Loucy (cell line): ENCODE results near the gene C17orf114.
A peak's percentile ranks its signal among the peaks of the same experiment; 100 is the strongest.

Experiments used
- H2AFZ ChIP-seq: fragments of 200-600 bp; sonication (generic); 2 replicates; pipeline ENCODE4 v1.6.0; 2016; ENCODE audit warnings: antibody characterized with exemption, mild to moderate bottlenecking, low read length, moderate library complexity
- H3F3A ChIP-seq: fragments of 200-600 bp; 2 replicates; pipeline ENCODE4 v1.6.0; 2016; ENCODE audit warnings: antibody characterized with exemption, low read depth, mild to moderate bottlenecking
- H3K27me3 ChIP-seq: fragments of 200-600 bp; sonication (generic); 2 replicates; pipeline ENCODE4 v1.6.1; 2014; ENCODE audit warnings: low read length, mild to moderate bottlenecking; ENCODE audit not compliant: insufficient read depth, poor library complexity, severe bottlenecking
- H3K36me3 ChIP-seq: fragments of 200-600 bp; sonication (generic); 2 replicates; pipeline ENCODE4 v1.6.1; 2016; ENCODE audit warnings: low read length; ENCODE audit not compliant: insufficient read depth
- H3K4me1 ChIP-seq: fragments of 200-600 bp; sonication (generic); 2 replicates; pipeline ENCODE4 v1.5.1; 2014; ENCODE audit warnings: low read length, mild to moderate bottlenecking; ENCODE audit not compliant: insufficient read depth, poor library complexity, severe bottlenecking
- H3K4me2 ChIP-seq: fragments of 200-600 bp; sonication (generic); 2 replicates; pipeline ENCODE4 v1.6.0; 2014; ENCODE audit warnings: antibody characterized with exemption, low read length, low read depth, mild to moderate bottlenecking; ENCODE audit not compliant: poor library complexity, severe bottlenecking
- H3K4me3 ChIP-seq: fragments of 200-600 bp; sonication (generic); 2 replicates; pipeline ENCODE4 v1.5.1; 2014; ENCODE audit warnings: low read length, mild to moderate bottlenecking, mixed read lengths; ENCODE audit not compliant: poor library complexity, severe bottlenecking
- H3K79me2 ChIP-seq: fragments of 200-600 bp; sonication (generic); 2 replicates; pipeline ENCODE4 v1.6.1; 2014; ENCODE audit warnings: low read length; ENCODE audit not compliant: insufficient read depth
- H3K9ac ChIP-seq: fragments of 200-600 bp; sonication (generic); 2 replicates; pipeline ENCODE4 v1.6.0; 2014; ENCODE audit warnings: mild to moderate bottlenecking, low read depth, low read length, moderate library complexity; ENCODE audit not compliant: poor library complexity, severe bottlenecking
- H3K9me2 ChIP-seq: fragments of 200-600 bp; sonication (generic); replicated peaks from 2 replicates; pipeline ENCODE4 v1.6.1; 2016; ENCODE audit warnings: low read depth, low read length, mixed read lengths
- H3K9me3 ChIP-seq: fragments of 200-600 bp; sonication (generic); 2 replicates; pipeline ENCODE4 v1.6.1; 2014; ENCODE audit warnings: mild to moderate bottlenecking, antibody characterized with exemption, low read length, low read depth; ENCODE audit not compliant: insufficient read depth
- H4K20me1 ChIP-seq: fragments of 200-600 bp; sonication (generic); 2 replicates; pipeline ENCODE4 v1.6.0; 2014; ENCODE audit warnings: antibody characterized with exemption, low read length, mild to moderate bottlenecking; ENCODE audit not compliant: insufficient read depth, poor library complexity, severe bottlenecking
- CTCF ChIP-seq: fragments of 200-600 bp; sonication (generic); conservative IDR thresholded peaks from 2 replicates; pipeline ENCODE4 v1.5.1; 2014; ENCODE audit warnings: mild to moderate bottlenecking, antibody characterized with exemption, low read length
- EZH2phosphoT487 ChIP-seq: fragments of 200-600 bp; IDR thresholded peaks from 2 replicates; pipeline ENCODE4 v1.6.1; 2018; ENCODE audit warnings: antibody characterized with exemption, mild to moderate bottlenecking, moderate library complexity, borderline replicate concordance

Gene C17orf114

GRCh38 chr17:4837471-4838308 is 35.6 kb upstream of the C17orf114 start:
- Histone ChIP-seq H3F3A (no peaks in the 10 kb centered on the region), H3K4me2 (peak overlapping the region; percentile 13), H3K9ac (no peak overlapping the region), H4K20me1 (peaks cover 36% of the 10 kb centered on the region), H3K79me2 (peaks cover 61% of the 10 kb centered on the region; the same call in 1 of the 2 replicates), H2AFZ (no peak overlapping the region), H3K36me3 (no peaks in the 10 kb centered on the region), H3K9me2 (no peaks in the 10 kb centered on the region), H3K4me1 (peaks cover 46% of the 10 kb centered on the region), H3K27me3 (no peaks in the 10 kb centered on the region), H3K9me3 (no peaks in the 10 kb centered on the region), H3K4me3 (no peak overlapping the region)
- TF ChIP-seq EZH2phosphoT487 (no peak), CTCF (no peak)

DNA sequence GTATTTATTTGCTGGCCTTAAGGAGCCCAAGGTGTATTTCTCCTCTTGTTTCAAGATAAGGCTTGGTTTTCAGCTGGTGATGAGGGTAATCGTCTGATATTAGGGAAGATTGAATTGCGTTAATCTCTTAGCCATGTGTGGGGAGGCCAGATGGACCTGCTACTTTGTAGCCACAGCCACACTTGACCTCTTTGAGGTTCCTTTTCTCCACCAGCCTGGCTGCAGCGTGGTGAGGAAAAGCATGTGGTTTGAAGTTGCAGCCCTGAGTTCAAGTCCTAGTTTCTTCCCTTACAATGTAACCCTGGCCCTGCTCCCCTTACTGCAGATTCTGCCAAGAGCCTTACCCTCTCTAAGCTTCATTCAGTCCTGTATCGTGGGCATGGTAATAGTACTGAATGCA is 34.1 kb upstream of the C17orf114 start:
- no peaks in the 10 kb centered on the region for H3K36me3 ChIP-seq
- TF ChIP-seq CTCF (no peak), EZH2phosphoT487 (no peak)
- H3K9me2 ChIP-seq = no peaks in the 10 kb centered on the region
- peak overlapping the region; percentile 44 for H3K9ac ChIP-seq
- no peaks in the 10 kb centered on the region for H3F3A ChIP-seq
- H3K79me2 ChIP-seq = peaks cover 56% of the 10 kb centered on the region; the same call in 1 of the 2 replicates
- H3K4me2 ChIP-seq = peak overlapping the region; percentile 91
- no peaks in the 10 kb centered on the region for H3K27me3 ChIP-seq
- H2AFZ ChIP-seq = no peak overlapping the region
- peaks cover 33% of the 10 kb centered on the region for H4K20me1 ChIP-seq
- peak overlapping the region; percentile 77 for H3K4me3 ChIP-seq
- peaks cover 45% of the 10 kb centered on the region for H3K4me1 ChIP-seq
- no peaks in the 10 kb centered on the region for H3K9me3 ChIP-seq

- H3F3A ChIP-seq = no peaks in the 10 kb centered on the region
- H4K20me1 ChIP-seq = peaks cover 24% of the 10 kb centered on the region
- no peak overlapping the region for H2AFZ ChIP-seq
- peaks cover 41% of the 10 kb centered on the region; the same call in 1 of the 2 replicates for H3K79me2 ChIP-seq
- peak overlapping the region; percentile 78 for H3K9ac ChIP-seq
- no peak for TF ChIP-seq EZH2phosphoT487
- TF ChIP-seq CTCF = no peak
- H3K4me2 ChIP-seq = peak overlapping the region; percentile 91
- H3K4me1 ChIP-seq = peaks cover 29% of the 10 kb centered on the region
- peak overlapping the region; percentile 77 for H3K4me3 ChIP-seq
- H3K27me3 ChIP-seq = no peaks in the 10 kb centered on the region
- H3K36me3 ChIP-seq = no peaks in the 10 kb centered on the region
- H3K9me3 ChIP-seq = no peaks in the 10 kb centered on the region
- no peaks in the 10 kb centered on the region for H3K9me2 ChIP-seq
Measured at GRCh38 chr17:4834681-4835020, 32.5 kb upstream of the C17orf114 start.
